Peyer's patch (tissue), 4 donors: ENCODE measurements around the gene CCL28.

Experiments
- CTCF ChIP-seq, 6 experiments: fragments of 450-650 bp in 4 of 6; fragments of 200-600 bp in 2 of 6; sonication (generic) in 1 of 6; IDR thresholded peaks; one replicate each; pipeline ENCODE4 v1.5.1; 2017 to 2019; ENCODE audit warnings: antibody characterized with exemption in 6 of 6, mild to moderate bottlenecking in 3 of 6, moderate library complexity in 1 of 6
- POLR2A ChIP-seq, 2 donors: fragments of 450-650 bp; IDR thresholded peaks; one replicate each; pipeline ENCODE4 v1.5.1; 2017; ENCODE audit warnings: antibody characterized with exemption in 2 of 2, mild to moderate bottlenecking in 2 of 2, moderate library complexity in 2 of 2

GRCh38 chr5:43421450-43422133 lies 9.4 kb upstream of the CCL28 start:
- no peak for TF ChIP-seq POLR2A (IDR thresholded peaks at IDR 0.05)
- TF ChIP-seq CTCF (IDR thresholded peaks at IDR 0.05), result no peak
